ENCODE results near the gene LRRFIP2. TPM values are rescaled to one million over a fixed set of nuclear protein-coding genes. Genes with fewer than 3 reads are reported as not detected.

Gene LRRFIP2
- total and polyA plus RNA-seq, 2 experiments from 2014 or later = 29.0 to 48.8 TPM

GRCh38 chr3:37093481-37093880, 80.9 kb downstream of the LRRFIP2 start:
- no peak overlapping the region for H2AFZ ChIP-seq
- no peak overlapping the region for H3K4me2 ChIP-seq
- TF ChIP-seq EZH2phosphoT487 (IDR thresholded peaks at IDR 0.05; ENCODE audit: low read depth, severe bottlenecking, unreplicated experiment) (no peak), CTCF (IDR thresholded peaks at IDR 0.05; ENCODE audit: poor library complexity) (no peak), EZH2 (IDR thresholded peaks at IDR 0.05; ENCODE audit: borderline replicate concordance) (no peak)
- H3K4me1 ChIP-seq (ENCODE audit: insufficient read depth) = peaks cover 11% of the 10 kb centered on the region
- H3K27ac ChIP-seq = no peak overlapping the region
- H3K9me2 ChIP-seq (replicated peaks; ENCODE audit: insufficient read depth) = no peaks in the 10 kb centered on the region
- H3K79me2 ChIP-seq = no peaks in the 10 kb centered on the region
- H4K20me1 ChIP-seq (ENCODE audit: insufficient read depth, poor library complexity, severe bottlenecking) = no peaks in the 10 kb centered on the region
- no peak for DNase-seq (ENCODE audit: low spot score)
- no peaks in the 10 kb centered on the region for H3K9me3 ChIP-seq (ENCODE audit: low read depth)
- 99% methylated on average over 2 of the region's 2 CpGs for WGBS (ENCODE audit: low lambda C conversion rate, missing lambda C conversion rate)
- H3K36me3 ChIP-seq (replicated peaks; ENCODE audit: insufficient read depth, low read depth) = no peaks in the 10 kb centered on the region
- H3K27me3 ChIP-seq = no peaks in the 10 kb centered on the region
- H3K4me3 ChIP-seq = no peak overlapping the region

- no peak for DNase-seq (ENCODE audit: low spot score)
- TF ChIP-seq EZH2 (IDR thresholded peaks at IDR 0.05; ENCODE audit: borderline replicate concordance) (no peak), CTCF (IDR thresholded peaks at IDR 0.05; ENCODE audit: poor library complexity) (no peak), EZH2phosphoT487 (IDR thresholded peaks at IDR 0.05; ENCODE audit: low read depth, severe bottlenecking, unreplicated experiment) (no peak)
- H3K27ac ChIP-seq = no peak overlapping the region
- no peaks in the 10 kb centered on the region for H3K36me3 ChIP-seq (replicated peaks; ENCODE audit: insufficient read depth, low read depth)
- H3K4me2 ChIP-seq = no peak overlapping the region
- H3K9me3 ChIP-seq (ENCODE audit: low read depth) = no peaks in the 10 kb centered on the region
- no peaks in the 10 kb centered on the region for H4K20me1 ChIP-seq (ENCODE audit: insufficient read depth, poor library complexity, severe bottlenecking)
- 100% methylated on average over 3 of the region's 3 CpGs for WGBS (ENCODE audit: low lambda C conversion rate, missing lambda C conversion rate)
- no peaks in the 10 kb centered on the region for H3K27me3 ChIP-seq
- H2AFZ ChIP-seq = no peak overlapping the region
- peaks cover 6% of the 10 kb centered on the region for H3K4me1 ChIP-seq (ENCODE audit: insufficient read depth)
- H3K4me3 ChIP-seq = no peak overlapping the region
- H3K79me2 ChIP-seq = no peaks in the 10 kb centered on the region
- H3K9me2 ChIP-seq (replicated peaks; ENCODE audit: insufficient read depth) = no peaks in the 10 kb centered on the region
Observed at GRCh38 chr3:37092484-37092883, 81.9 kb downstream of the LRRFIP2 start.

- H3K9me3 ChIP-seq (ENCODE audit: low read depth) = no peaks in the 10 kb centered on the region
- no peaks in the 10 kb centered on the region for H3K4me1 ChIP-seq (ENCODE audit: insufficient read depth)
- no peak for DNase-seq (ENCODE audit: low spot score)
- no peaks in the 10 kb centered on the region for H3K27me3 ChIP-seq
- no peaks in the 10 kb centered on the region for H3K79me2 ChIP-seq
- no peak overlapping the region for H3K4me2 ChIP-seq
- H3K27ac ChIP-seq = no peak overlapping the region
- no peak overlapping the region for H3K4me3 ChIP-seq
- no peaks in the 10 kb centered on the region for H4K20me1 ChIP-seq (ENCODE audit: insufficient read depth, poor library complexity, severe bottlenecking)
- H2AFZ ChIP-seq = no peak overlapping the region
- no peak for TF ChIP-seq CTCF (IDR thresholded peaks at IDR 0.05; ENCODE audit: poor library complexity)
- no peak for TF ChIP-seq EZH2phosphoT487 (IDR thresholded peaks at IDR 0.05; ENCODE audit: low read depth, severe bottlenecking, unreplicated experiment)
- TF ChIP-seq EZH2 (IDR thresholded peaks at IDR 0.05; ENCODE audit: borderline replicate concordance) = no peak
- no peaks in the 10 kb centered on the region for H3K9me2 ChIP-seq (replicated peaks; ENCODE audit: insufficient read depth)
- no peaks in the 10 kb centered on the region for H3K36me3 ChIP-seq (replicated peaks; ENCODE audit: insufficient read depth, low read depth)
- WGBS (ENCODE audit: low lambda C conversion rate, missing lambda C conversion rate) = 91% methylated on average over 2 of the region's 2 CpGs
Observed at GRCh38 chr3:37087870-37088269, 86.5 kb downstream of the LRRFIP2 start.

- Histone ChIP-seq H3K4me2 (no peak overlapping the region), H3K9me3 (ENCODE audit: low read depth) (no peaks in the 10 kb centered on the region), H3K27me3 (no peaks in the 10 kb centered on the region), H4K20me1 (ENCODE audit: insufficient read depth, poor library complexity, severe bottlenecking) (no peaks in the 10 kb centered on the region), H2AFZ (no peak overlapping the region), H3K79me2 (no peaks in the 10 kb centered on the region), H3K9me2 (replicated peaks; ENCODE audit: insufficient read depth) (no peaks in the 10 kb centered on the region), H3K4me3 (no peak overlapping the region), H3K27ac (no peak overlapping the region), H3K4me1 (ENCODE audit: insufficient read depth) (no peaks in the 10 kb centered on the region), H3K36me3 (replicated peaks; ENCODE audit: insufficient read depth, low read depth) (no peaks in the 10 kb centered on the region)
- no peak for TF ChIP-seq EZH2phosphoT487 (IDR thresholded peaks at IDR 0.05; ENCODE audit: low read depth, severe bottlenecking, unreplicated experiment)
- no peak for TF ChIP-seq EZH2 (IDR thresholded peaks at IDR 0.05; ENCODE audit: borderline replicate concordance)
- TF ChIP-seq CTCF (IDR thresholded peaks at IDR 0.05; ENCODE audit: poor library complexity) = no peak
- WGBS (ENCODE audit: low lambda C conversion rate, missing lambda C conversion rate) = 92% methylated on average over 6 of the region's 6 CpGs
- DNase-seq (ENCODE audit: low spot score) = no peak
Observed at GRCh38 chr3:37086918-37087317, 87.5 kb downstream of the LRRFIP2 start.
